SU-DHL-6 (cell line): ENCODE data around the gene COL16A1.

Source experiments
- H2AFZ ChIP-seq: fragments of 200-600 bp; sonication (generic); 2 replicates; pipeline ENCODE4 v1.6.1; 2014; ENCODE audit warnings: low read depth, mild to moderate bottlenecking, moderate library complexity, mixed read lengths, antibody characterized with exemption, low read length; ENCODE audit not compliant: severe bottlenecking
- H3F3A ChIP-seq: fragments of 200-600 bp; shearing (Covaris generic); 2 replicates; pipeline ENCODE4 v1.6.0; 2016; ENCODE audit warnings: antibody characterized with exemption, mild to moderate bottlenecking; ENCODE audit not compliant: insufficient read depth
- H3K27ac ChIP-seq: fragments of 200-600 bp; sonication (generic); 2 replicates; pipeline ENCODE4 v1.5.1; 2016; ENCODE audit warnings: low read depth, mild to moderate bottlenecking, low read length, moderate library complexity, mixed read lengths
- H3K27me3 ChIP-seq: fragments of 200-600 bp; sonication (generic), shearing (Covaris generic); 2 replicates; pipeline ENCODE4 v1.6.0; 2014; ENCODE audit warnings: mild to moderate bottlenecking, low read length
- H3K36me3 ChIP-seq: fragments of 200-600 bp; sonication (generic); 2 replicates; pipeline ENCODE4 v1.6.1; 2014; ENCODE audit warnings: mild to moderate bottlenecking, low read length, mixed read lengths
- H3K4me2 ChIP-seq: fragments of 300-600, 200-600 bp; shearing (Covaris generic), sonication (generic); 2 replicates; pipeline ENCODE4 v1.6.0; 2014; ENCODE audit warnings: low read length, low read depth, mild to moderate bottlenecking; ENCODE audit not compliant: poor library complexity, severe bottlenecking
- H3K4me3 ChIP-seq: fragments of 200-600 bp; sonication (generic); 2 replicates; pipeline ENCODE4 v1.5.1; 2014; ENCODE audit warnings: antibody characterized with exemption, low read length, mild to moderate bottlenecking, mixed read lengths; ENCODE audit not compliant: insufficient read depth, poor library complexity, severe bottlenecking
- H3K79me2 ChIP-seq: fragments of 200-600 bp; sonication (generic); 2 replicates; pipeline ENCODE4 v1.6.1; 2014; ENCODE audit warnings: mild to moderate bottlenecking, low read length, moderate library complexity; ENCODE audit not compliant: insufficient read depth
- H3K9ac ChIP-seq: fragments of 200-600 bp; sonication (generic); 2 replicates; pipeline ENCODE4 v1.7.0; 2014; ENCODE audit warnings: mild to moderate bottlenecking, low read length
- H3K9me2 ChIP-seq: fragments of 200-600 bp; sonication (generic); replicated peaks from 2 replicates; pipeline ENCODE4 v1.6.1; 2014; ENCODE audit warnings: low read length; ENCODE audit not compliant: insufficient read depth
- H3K9me3 ChIP-seq: fragments of 200-600 bp; sonication (generic); 2 replicates; pipeline ENCODE4 v1.6.1; 2014; ENCODE audit warnings: low read length, mixed read lengths; ENCODE audit not compliant: insufficient read depth
- H4K20me1 ChIP-seq: fragments of 200-600 bp; sonication (generic); 2 replicates; pipeline ENCODE4 v1.6.1; 2014; ENCODE audit warnings: low read depth, mild to moderate bottlenecking, antibody characterized with exemption, low read length, moderate library complexity, mixed read lengths
- CTCF ChIP-seq: fragments of 200-600 bp; sonication (generic); IDR thresholded peaks from one replicate; pipeline ENCODE4 v1.5.1; 2017; ENCODE audit warnings: antibody characterized with exemption, mild to moderate bottlenecking, low read length, moderate library complexity; ENCODE audit not compliant: insufficient read depth, poor library complexity, severe bottlenecking
- EZH2phosphoT487 ChIP-seq: fragments of 200-600 bp; sonication (generic), shearing (Covaris generic); conservative IDR thresholded peaks from 2 replicates; pipeline ENCODE4 v1.6.1; 2018; ENCODE audit warnings: mild to moderate bottlenecking, antibody characterized with exemption, low read length, moderate library complexity, mixed read lengths

COL16A1 gene

GRCh38 chr1:31617916-31618746 is 85.7 kb downstream of the COL16A1 start:
- Histone ChIP-seq H3K4me3 (no peak overlapping the region), H3K27me3 (no peaks in the 10 kb centered on the region), H3K9ac (no peak overlapping the region), H3K4me2 (peak overlapping the region; percentile 47), H3K36me3 (no peaks in the 10 kb centered on the region), H3K9me2 (no peaks in the 10 kb centered on the region), H3K27ac (no peak overlapping the region), H2AFZ (no peak overlapping the region), H3K9me3 (no peaks in the 10 kb centered on the region), H3K79me2 (no peaks in the 10 kb centered on the region), H4K20me1 (no peaks in the 10 kb centered on the region), H3F3A (no peaks in the 10 kb centered on the region)
- peak; percentile 82 for TF ChIP-seq CTCF
- no peak for TF ChIP-seq EZH2phosphoT487

- no peaks in the 10 kb centered on the region for H3K9me2 ChIP-seq
- H3K27me3 ChIP-seq: no peaks in the 10 kb centered on the region
- no peak within 1 kb of the TSS for H3K27ac ChIP-seq
- H3K9me3 ChIP-seq: no peaks in the 10 kb centered on the region
- H4K20me1 ChIP-seq: no peaks in the 10 kb centered on the region
- peak within 1 kb of the TSS; percentile 47 for H3K4me2 ChIP-seq
- no peaks in the 10 kb centered on the region for H3K79me2 ChIP-seq
- no peaks in the 10 kb centered on the region for H3F3A ChIP-seq
- H3K9ac ChIP-seq: no peak within 1 kb of the TSS
- H2AFZ ChIP-seq: no peak within 1 kb of the TSS
- no peak for TF ChIP-seq EZH2phosphoT487
- no peak within 1 kb of the TSS for H3K4me3 ChIP-seq
- no peaks in the 10 kb centered on the region for H3K36me3 ChIP-seq
These were observed 86.5 kb downstream of the COL16A1 start, which contains the start of gene HCRTR1 for GRCh38 chr1:31617218-31617915. HCRTR1 (plus strand) TSS chr1:31617689; CDS start chr1:31619193, 1,504 bp downstream.

DNA sequence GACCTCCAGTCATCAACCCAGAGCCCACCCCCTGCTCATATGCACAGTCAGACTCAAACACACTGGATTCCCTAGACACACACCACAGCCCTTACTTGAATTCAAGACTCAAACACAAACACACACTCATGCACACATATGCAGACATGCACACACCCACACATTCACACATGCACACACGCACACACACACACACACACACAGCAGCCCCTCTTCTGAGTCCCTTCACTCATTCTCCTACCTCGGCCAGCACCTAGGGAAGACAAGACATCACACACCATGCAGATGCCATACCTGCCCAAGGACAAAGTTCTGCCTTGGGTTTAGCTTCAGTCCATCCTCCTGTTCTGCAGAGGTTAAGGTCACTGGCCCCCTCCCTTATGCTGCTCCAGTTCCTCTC is 87.9 kb downstream of the COL16A1 start:
- H2AFZ ChIP-seq: no peak overlapping the region
- TF ChIP-seq CTCF (no peak), EZH2phosphoT487 (no peak)
- no peaks in the 10 kb centered on the region for H3K79me2 ChIP-seq
- H3K27ac ChIP-seq: no peak overlapping the region
- no peaks in the 10 kb centered on the region for H3K27me3 ChIP-seq
- H3K36me3 ChIP-seq: no peaks in the 10 kb centered on the region
- no peaks in the 10 kb centered on the region for H3K9me3 ChIP-seq
- H3K9me2 ChIP-seq: no peaks in the 10 kb centered on the region
- no peak overlapping the region for H3K9ac ChIP-seq
- H3F3A ChIP-seq: no peaks in the 10 kb centered on the region
- H3K4me3 ChIP-seq: no peak overlapping the region
- no peak overlapping the region for H3K4me2 ChIP-seq
- H4K20me1 ChIP-seq: no peaks in the 10 kb centered on the region
